Measurements from ENCODE around the gene TSPAN13. TPM values are rescaled to one million over a fixed set of nuclear protein-coding genes. Genes with fewer than 3 reads are reported as not detected.

The TSPAN13 gene
- total and polyA plus RNA-seq, 2 of the 4 experiments (the other 2 are of a cell fraction): 3.0 to 5.0 TPM

DNA sequence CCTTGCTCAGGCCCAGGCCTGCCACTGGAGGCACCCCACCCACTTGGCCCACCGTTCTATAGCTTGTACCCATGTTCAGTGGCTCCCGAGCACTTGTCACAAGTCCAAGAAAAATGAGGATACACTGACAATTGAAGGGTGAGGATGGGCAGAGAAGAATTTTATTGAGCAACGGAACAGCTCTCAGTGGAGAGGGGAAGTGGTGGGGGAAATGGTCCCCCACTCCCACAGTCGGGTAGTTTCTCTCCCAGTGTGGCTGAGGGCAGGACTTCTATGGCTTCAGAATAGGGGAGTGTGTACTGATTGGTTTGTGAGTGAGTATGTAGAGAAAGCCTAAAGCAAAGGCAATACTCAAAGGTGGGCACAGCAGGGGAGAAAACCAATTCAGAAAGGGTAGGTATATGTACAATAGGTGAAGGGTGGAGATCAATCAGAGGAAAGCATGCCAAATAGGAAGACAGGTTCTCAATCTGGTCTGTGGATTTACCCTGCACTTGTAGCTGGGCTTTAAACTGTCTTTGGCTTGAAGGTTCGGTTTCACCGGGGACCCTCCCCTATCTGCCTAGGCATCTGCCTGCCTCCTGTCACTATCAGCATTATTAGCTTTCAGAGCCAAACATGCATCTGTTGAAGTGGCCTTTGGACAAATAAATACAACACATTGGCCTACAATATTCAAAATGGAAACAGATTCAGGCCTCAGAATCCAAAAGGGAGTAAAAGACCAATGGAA is 8.9 kb upstream of the TSPAN13 start:
- 50% methylated on average over 1 of the region's 6 CpGs; no CpG with 5 or more reads in 1 of the 2 experiments for WGBS, 2 experiments (ENCODE audit: extremely low coverage in 2 of 2, insufficient read length in 1 of 2)
- no peak overlapping the region for H3K18ac ChIP-seq (ENCODE audit: low read depth, low read length)
- H2BK15ac ChIP-seq (ENCODE audit: low read depth, low read length): no peak overlapping the region
- no peak overlapping the region for H3K23ac ChIP-seq (ENCODE audit: low read depth, low read length)
- H2AK9ac ChIP-seq (replicated peaks; ENCODE audit: low read depth, low read length, poor library complexity): no peak overlapping the region
- H4K20me1 ChIP-seq (ENCODE audit: insufficient read depth, low read length): no peaks in the 10 kb centered on the region
- no peaks in the 10 kb centered on the region for H3K27me3 ChIP-seq (ENCODE audit: control insufficient read depth, insufficient read depth, low read length)
- H3K14ac ChIP-seq (replicated peaks; ENCODE audit: low read depth, low read length): no peak overlapping the region; the same call in 1 of the 2 replicates
- no peaks in the 10 kb centered on the region for H3K9me3 ChIP-seq (ENCODE audit: control insufficient read depth, insufficient read depth, low read length)
- H3K4me1 ChIP-seq (ENCODE audit: control insufficient read depth, insufficient read depth, low read length): peaks cover 2% of the 10 kb centered on the region
- in situ Hi-C loops (cut with MboI; ENCODE audit: low sequenced_read_pairs) (no loop called here), dilution Hi-C loops (cut with HindIII; ENCODE audit: low sequenced_read_pairs, unreplicated experiment) (no loop called here), intact Hi-C loops (cut with micrococcal nuclease) (no loop called here)
- ATAC-seq (ENCODE audit: low read depth) (no peak), DNase-seq (no peak)
- H2BK120ac ChIP-seq (ENCODE audit: low read depth, low read length): no peak overlapping the region
- H3K9ac ChIP-seq (ENCODE audit: low read depth, low read length): no peak overlapping the region
- no peaks in the 10 kb centered on the region for H3K79me1 ChIP-seq (ENCODE audit: low read depth in 1 of 2, low read length in 2 of 2)
- no peak overlapping the region for H3K56ac ChIP-seq (ENCODE audit: extremely low read depth, insufficient read depth, low read length)
- peaks cover 5% of the 10 kb centered on the region; the same call in 1 of the 2 replicates for H3K9me1 ChIP-seq (ENCODE audit: insufficient read depth, low read length)
- peak overlapping the region; percentile 19; the same call in 1 of the 2 replicates for H3K4ac ChIP-seq (ENCODE audit: low read depth, low read length)
- H2BK5ac ChIP-seq (ENCODE audit: low read depth, low read length, poor library complexity, severe bottlenecking): no peak overlapping the region
- H4K5ac ChIP-seq (ENCODE audit: low read depth, low read length): no peak overlapping the region
- TF ChIP-seq RCOR1 (IDR thresholded peaks at IDR 0.05; ENCODE audit: insufficient replicate concordance, low read length) (no peak), MAFK (IDR thresholded peaks at IDR 0.05; ENCODE audit: low read depth, low read length) (no peak), NFE2L2 (IDR thresholded peaks at IDR 0.05; ENCODE audit: low read depth, low read length) (no peak), MAZ (IDR thresholded peaks at IDR 0.05; ENCODE audit: borderline replicate concordance, low read depth, low read length) (no peak), RFX5 (IDR thresholded peaks at IDR 0.05; ENCODE audit: low read depth, low read length) (no peak), SMC3 (IDR thresholded peaks at IDR 0.05; ENCODE audit: low read depth, low read length) (no peak)
- TF ChIP-seq, protein P1, sequence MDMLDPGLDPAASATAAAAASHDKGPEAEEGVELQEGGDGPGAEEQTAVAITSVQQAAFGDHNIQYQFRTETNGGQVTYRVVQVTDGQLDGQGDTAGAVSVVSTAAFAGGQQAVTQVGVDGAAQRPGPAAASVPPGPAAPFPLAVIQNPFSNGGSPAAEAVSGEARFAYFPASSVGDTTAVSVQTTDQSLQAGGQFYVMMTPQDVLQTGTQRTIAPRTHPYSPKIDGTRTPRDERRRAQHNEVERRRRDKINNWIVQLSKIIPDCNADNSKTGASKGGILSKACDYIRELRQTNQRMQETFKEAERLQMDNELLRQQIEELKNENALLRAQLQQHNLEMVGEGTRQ (IDR thresholded peaks at IDR 0.05; ENCODE audit: low read depth, low read length): no peak
- no peak overlapping the region; a peak in 1 of 4 replicates for H4K8ac ChIP-seq (ENCODE audit: low read depth in 2 of 2, low read length in 2 of 2)
- BruUV-seq (replicated peaks): no TSS peak
- H3K4me2 ChIP-seq (ENCODE audit: low read depth, low read length): no peak overlapping the region
- no peak overlapping the region for H4K91ac ChIP-seq (ENCODE audit: insufficient read depth, low read depth, low read length)
- POLR2A ChIA-PET (ENCODE audit: unreplicated experiment): no interaction called here
- no peak overlapping the region for H3K27ac ChIP-seq (ENCODE audit: insufficient read depth, low read length)
- H3K36me3 ChIP-seq (ENCODE audit: control insufficient read depth, insufficient read depth, low read length): no peaks in the 10 kb centered on the region
- H3K4me3 ChIP-seq (ENCODE audit: insufficient read depth, low read depth, low read length): no peak overlapping the region
- peak overlapping the region; percentile 62; the same call in 1 of the 2 replicates for H2AK5ac ChIP-seq (ENCODE audit: low read depth, low read length)
- no peak overlapping the region for H2BK20ac ChIP-seq (ENCODE audit: low read depth, low read length)
- CTCF ChIA-PET: interaction anchor here (1.2 to 1.4 kb wide), 2 partner anchors 10 to 29 kb away, joined by 3 read pairs; no protein-coding TSS in a partner anchor
- no peak overlapping the region for H2AFZ ChIP-seq (replicated peaks; ENCODE audit: low read length, poor library complexity)
